HEK293 (cell line): ENCODE results near the gene CRX.
"Not testable (repeated sequence)": the region's sequence is repeated elsewhere in the genome, so short reads cannot be mapped to it uniquely, and the experiment has no call there.

Experiments
- CTCF ChIA-PET: fragments of 350-600 bp; formaldehyde crosslinking; extraction: SDS; loops from one replicate; lab custom pipeline; 2021; ENCODE audit warnings: antibody characterized with exemption; lab: Yijun Ruan, JAX
- POLR2A ChIA-PET: fragments of 300-600 bp; formaldehyde crosslinking; extraction: SDS; loops from one replicate; lab custom pipeline; 2020; ENCODE audit warnings: antibody characterized with exemption, inconsistent platforms; lab: Yijun Ruan, JAX
- H3K27ac ChIP-seq: fragments of 200-500 bp; sonication (Bioruptor generic); 2 replicates; pipeline ENCODE4 v1.5.1; 2014; ENCODE audit warnings: low read depth, low read length, control low read depth, inconsistent platforms; ENCODE audit errors: extremely low read depth
- H3K36me3 ChIP-seq, 2 experiments: fragments of 200-500 bp in 1 of 2; sonication (Bioruptor generic) in 1 of 2; 1 replicate in 1 of 2; 2 replicates in 1 of 2; pipeline ENCODE4 v1.5.1; 2014 to 2017; ENCODE audit warnings: inconsistent platforms in 2 of 2, low read length in 2 of 2; ENCODE audit not compliant: control insufficient read depth in 2 of 2, insufficient read depth in 1 of 2
- H3K4me1 ChIP-seq: fragments of 200-500 bp; sonication (Bioruptor generic); 2 replicates; pipeline ENCODE4 v1.5.1; 2014; ENCODE audit warnings: mild to moderate bottlenecking, low read length, inconsistent platforms; ENCODE audit not compliant: control insufficient read depth, insufficient read depth
- H3K4me3 ChIP-seq: 2 replicates; pipeline ENCODE4 v1.5.1; 2011; ENCODE audit warnings: low read depth, mild to moderate bottlenecking, control low read depth, low read length, moderate library complexity
- H3K9me3 ChIP-seq: fragments of 200-500 bp; sonication (Bioruptor generic); 2 replicates; pipeline ENCODE4 v1.5.1; 2014; ENCODE audit warnings: low read depth, low read length, inconsistent platforms; ENCODE audit not compliant: control insufficient read depth, insufficient read depth
- GFI1B ChIP-seq: fragments of 450-650 bp; formaldehyde crosslinking; IDR thresholded peaks from 2 replicates; pipeline ENCODE4 v1.5.1; 2016; ENCODE audit warnings: missing biosample characterization, missing genetic modification characterization
- KLF10 ChIP-seq: fragments of 450-650 bp; IDR thresholded peaks from 2 replicates; pipeline ENCODE4 v1.5.1; 2018; ENCODE audit warnings: missing biosample characterization, mild to moderate bottlenecking, missing genetic modification characterization
- PRDM2 ChIP-seq: fragments of 450-650 bp; formaldehyde crosslinking; IDR thresholded peaks from 2 replicates; pipeline ENCODE4 v1.5.1; 2016; ENCODE audit warnings: missing biosample characterization, missing genetic modification characterization, borderline replicate concordance
- SP2 ChIP-seq: fragments of 450-650 bp; formaldehyde crosslinking; IDR thresholded peaks from 2 replicates; pipeline ENCODE4 v1.5.1; 2016; ENCODE audit warnings: missing biosample characterization, missing genetic modification characterization
- SP3 ChIP-seq: fragments of 450-650 bp; formaldehyde crosslinking; IDR thresholded peaks from 2 replicates; pipeline ENCODE4 v1.5.1; 2016; ENCODE audit warnings: missing biosample characterization, missing genetic modification characterization
- TCF7L2 ChIP-seq: IDR thresholded peaks from 2 replicates; pipeline ENCODE4 v1.6.1; 2011; ENCODE audit warnings: low read depth, mild to moderate bottlenecking, inconsistent platforms, low read length, moderate library complexity, borderline replicate concordance
- ZBTB7A ChIP-seq: fragments of 450-650 bp; formaldehyde crosslinking; IDR thresholded peaks from 2 replicates; pipeline ENCODE4 v1.5.1; 2016; ENCODE audit warnings: low read depth, missing biosample characterization, missing genetic modification characterization
- ZFHX2 ChIP-seq: fragments of 450-650 bp; formaldehyde crosslinking; conservative IDR thresholded peaks from 2 replicates; pipeline ENCODE4 v1.5.1; 2016; ENCODE audit warnings: missing biosample characterization, missing genetic modification characterization
- ZFP3 ChIP-seq: fragments of 450-650 bp; formaldehyde crosslinking; IDR thresholded peaks from 2 replicates; pipeline ENCODE4 v1.5.1; 2016; ENCODE audit warnings: low read depth, missing biosample characterization, missing genetic modification characterization
- ZNF114 ChIP-seq: fragments of 450-650 bp; formaldehyde crosslinking; IDR thresholded peaks from 2 replicates; pipeline ENCODE4 v1.5.0; 2017; ENCODE audit warnings: missing biosample characterization, missing genetic modification characterization
- ZNF146 ChIP-seq: fragments of 450-650 bp; formaldehyde crosslinking; IDR thresholded peaks from 2 replicates; pipeline ENCODE4 v1.5.1; 2016; ENCODE audit warnings: missing biosample characterization, missing genetic modification characterization
- ZNF366 ChIP-seq: fragments of 450-650 bp; formaldehyde crosslinking; conservative IDR thresholded peaks from 2 replicates; pipeline ENCODE4 v1.5.1; 2016; ENCODE audit warnings: missing biosample characterization, missing genetic modification characterization
- ZNF433 ChIP-seq: fragments of 450-650 bp; formaldehyde crosslinking; IDR thresholded peaks from 2 replicates; pipeline ENCODE4 v1.5.1; 2016; ENCODE audit warnings: missing biosample characterization, missing genetic modification characterization, low read depth
- ZNF48 ChIP-seq: fragments of 450-650 bp; formaldehyde crosslinking; IDR thresholded peaks from 2 replicates; pipeline ENCODE4 v1.5.1; 2016; ENCODE audit warnings: missing biosample characterization, missing genetic modification characterization
- ZNF488 ChIP-seq: fragments of 450-650 bp; formaldehyde crosslinking; IDR thresholded peaks from 2 replicates; pipeline ENCODE4 v1.5.1; 2016; ENCODE audit warnings: missing biosample characterization, missing genetic modification characterization
- ZNF510 ChIP-seq: fragments of 450-650 bp; formaldehyde crosslinking; IDR thresholded peaks from 2 replicates; pipeline ENCODE4 v1.5.1; 2018; ENCODE audit warnings: mild to moderate bottlenecking, missing genetic modification characterization, missing biosample characterization; ENCODE audit not compliant: insufficient replicate concordance
- ZNF654 ChIP-seq: fragments of 450-650 bp; formaldehyde crosslinking; IDR thresholded peaks from 2 replicates; pipeline ENCODE4 v1.5.1; 2016; ENCODE audit warnings: low read depth, missing biosample characterization, missing genetic modification characterization
- ZNF701 ChIP-seq: fragments of 450-650 bp; formaldehyde crosslinking; IDR thresholded peaks from 2 replicates; pipeline ENCODE4 v1.5.1; 2016; ENCODE audit warnings: missing biosample characterization, missing genetic modification characterization
- ZNF768 ChIP-seq: fragments of 450-650 bp; formaldehyde crosslinking; IDR thresholded peaks from 2 replicates; pipeline ENCODE4 v1.5.1; 2018; ENCODE audit warnings: missing biosample characterization, mild to moderate bottlenecking, missing genetic modification characterization
- TF ChIP-seq, protein P1 (sequence below): fragments of 450-650 bp; formaldehyde crosslinking; IDR thresholded peaks from 2 replicates; pipeline ENCODE4 v1.5.1; 2016; ENCODE audit warnings: missing biosample characterization, missing genetic modification characterization

CRX gene

GRCh38 chr19:47878906-47879305 is 57.2 kb downstream of the CRX start:
- POLR2A ChIA-PET, result interaction anchor here (0.7 kb wide), 1 partner anchor 14 kb away, joined by 3 read pairs; no protein-coding TSS in a partner anchor
- Histone ChIP-seq H3K27ac (no peak overlapping the region), H3K36me3 (no peaks in the 10 kb centered on the region), H3K4me1 (no peaks in the 10 kb centered on the region), H3K9me3 (no peaks in the 10 kb centered on the region)
- TF ChIP-seq KLF10 (no peak), ZNF433 (tag by site-specific recombination) (no peak), GFI1B (tag by site-specific recombination) (no peak), ZBTB7A (tag by site-specific recombination) (no peak), ZNF48 (tag by site-specific recombination) (no peak), ZNF366 (tag by site-specific recombination) (no peak), ZNF510 (tag by site-specific recombination) (no peak), SP3 (tag by site-specific recombination) (no peak), ZNF114 (no peak), ZNF768 (tag by site-specific recombination) (no peak), ZFP3 (tag by site-specific recombination) (no peak), PRDM2 (tag by site-specific recombination) (no peak), ZNF488 (tag by site-specific recombination) (no peak), TCF7L2 (no peak), SP2 (tag by site-specific recombination) (no peak), ZNF654 (tag by site-specific recombination) (no peak), ZNF701 (tag by site-specific recombination) (no peak), ZFHX2 (tag by site-specific recombination) (no peak)
- TF ChIP-seq, protein P1, sequence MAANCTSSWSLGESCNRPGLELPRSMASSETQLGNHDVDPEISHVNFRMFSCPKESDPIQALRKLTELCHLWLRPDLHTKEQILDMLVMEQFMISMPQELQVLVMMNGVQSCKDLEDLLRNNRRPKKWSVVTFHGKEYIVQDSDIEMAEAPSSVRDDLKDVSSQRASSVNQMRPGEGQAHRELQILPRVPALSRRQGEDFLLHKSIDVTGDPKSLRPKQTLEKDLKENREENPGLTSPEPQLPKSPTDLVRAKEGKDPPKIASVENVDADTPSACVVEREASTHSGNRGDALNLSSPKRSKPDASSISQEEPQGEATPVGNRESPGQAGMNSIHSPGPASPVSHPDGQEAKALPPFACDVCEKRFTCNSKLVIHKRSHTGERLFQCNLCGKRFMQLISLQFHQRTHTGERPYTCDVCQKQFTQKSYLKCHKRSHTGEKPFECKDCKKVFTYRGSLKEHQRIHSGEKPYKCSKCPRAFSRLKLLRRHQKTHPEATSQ, result no peak
- TF ChIP-seq, all 188 proteins: peak for 0
- no peak overlapping the region for H3K4me3 ChIP-seq
- CTCF ChIA-PET, result interaction anchor here (2.0 to 3.7 kb wide), 2 partner anchors 10 to 16 kb away, joined by 8 to 29 read pairs; no protein-coding TSS in a partner anchor

DNA sequence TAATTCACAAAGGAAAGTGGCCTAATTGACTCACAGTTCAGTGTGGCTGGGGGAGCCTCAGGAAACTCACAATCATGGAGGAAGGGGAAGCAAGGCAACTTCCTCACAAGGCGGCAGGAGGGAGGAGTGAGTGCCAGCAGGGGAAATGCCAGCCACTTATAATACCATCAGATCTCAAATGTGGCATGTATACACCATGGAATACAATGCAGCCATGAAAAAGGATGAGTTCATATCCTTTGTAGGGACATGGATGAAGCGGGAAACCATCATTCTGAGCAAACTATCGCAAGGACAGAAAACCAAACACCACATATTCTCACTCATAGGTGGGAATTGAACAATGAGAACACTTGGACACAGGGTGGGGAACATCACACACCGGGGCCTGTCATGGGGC is 57.6 kb downstream of the CRX start:
- H3K4me3 ChIP-seq, H3K4me1 ChIP-seq, CTCF ChIA-PET, H3K9me3 ChIP-seq, H3K36me3 ChIP-seq, H3K27ac ChIP-seq, POLR2A ChIA-PET: not testable (repeated sequence)
- TF ChIP-seq ZNF146, result peak; percentile 91
